Inflammatory macrophage treated with lipopolysaccharide for 1 hour (primary cell): Measurements from ENCODE around the gene NUDT10.
"Not testable (repeated sequence)": the region's sequence is repeated elsewhere in the genome, so short reads cannot be mapped to it uniquely, and the experiment has no call there.

Experiments
- DNase-seq, 2 donors: peaks; one replicate each; pipeline ENCODE4 v3.0.0-alpha.2; 2020 to 2022

Gene NUDT10

DNA sequence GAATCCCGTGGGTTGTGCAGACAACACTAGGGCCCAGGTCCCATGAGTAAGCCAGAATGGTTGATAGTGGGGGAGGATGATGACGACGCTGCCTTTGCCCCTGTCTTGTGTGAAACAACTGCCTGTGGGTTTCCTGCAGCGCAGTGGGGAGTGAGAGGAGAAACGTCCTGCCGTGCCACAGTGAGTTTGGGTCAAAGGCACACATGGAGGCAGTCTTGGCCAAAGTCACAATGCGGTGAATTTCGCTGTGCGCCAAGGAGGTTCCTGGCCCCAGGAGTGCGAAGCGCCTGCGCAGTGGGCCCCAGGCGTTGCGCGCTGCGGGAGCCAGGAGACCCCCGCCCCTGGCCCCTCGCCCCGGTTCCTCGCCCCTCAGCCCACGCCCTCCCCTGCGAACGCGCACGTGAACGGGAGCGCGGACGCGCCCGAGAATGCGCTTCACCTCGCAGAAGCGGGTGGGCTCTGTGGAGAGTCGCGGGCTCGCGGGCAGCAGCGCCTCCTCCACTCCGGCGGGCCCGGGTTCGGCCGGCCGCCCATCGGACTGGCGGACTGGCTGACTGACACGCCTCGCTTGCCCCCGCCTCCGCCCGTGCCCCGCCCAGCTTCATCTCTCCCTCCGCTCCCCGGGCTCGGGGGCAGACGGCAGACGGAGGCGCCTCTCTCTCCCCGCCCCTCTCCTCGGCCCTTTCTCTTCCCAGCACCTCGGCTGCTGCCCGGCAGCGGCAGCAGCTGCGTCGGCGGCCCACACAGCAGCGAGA is at the start of gene NUDT10:
TSS of gene NUDT10 (plus strand) at position 635 of the 755 bp plus-strand sequence. CDS start 144 bp downstream, outside the sequence.
- no peak for DNase-seq

DNA sequence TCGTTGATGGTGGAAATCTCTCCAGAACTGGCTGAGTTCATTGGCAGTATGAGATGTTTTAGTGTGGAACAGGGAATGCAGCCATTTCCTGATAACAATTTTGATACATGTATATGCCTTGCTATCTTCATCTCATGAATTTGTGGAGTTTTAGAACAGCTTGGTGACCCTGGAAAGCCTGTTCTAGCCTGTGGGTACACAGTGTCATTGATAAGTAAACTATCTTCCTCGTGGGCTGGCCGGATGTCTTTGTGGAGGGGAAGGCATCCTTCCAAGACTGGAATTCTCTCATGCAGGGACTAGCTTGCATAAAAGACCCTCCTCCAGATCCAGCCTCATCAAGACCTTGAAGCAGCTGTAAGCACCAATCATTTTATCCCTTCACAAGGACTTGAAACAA is 40.2 kb upstream of the NUDT10 start:
- DNase-seq: no peak

DNA sequence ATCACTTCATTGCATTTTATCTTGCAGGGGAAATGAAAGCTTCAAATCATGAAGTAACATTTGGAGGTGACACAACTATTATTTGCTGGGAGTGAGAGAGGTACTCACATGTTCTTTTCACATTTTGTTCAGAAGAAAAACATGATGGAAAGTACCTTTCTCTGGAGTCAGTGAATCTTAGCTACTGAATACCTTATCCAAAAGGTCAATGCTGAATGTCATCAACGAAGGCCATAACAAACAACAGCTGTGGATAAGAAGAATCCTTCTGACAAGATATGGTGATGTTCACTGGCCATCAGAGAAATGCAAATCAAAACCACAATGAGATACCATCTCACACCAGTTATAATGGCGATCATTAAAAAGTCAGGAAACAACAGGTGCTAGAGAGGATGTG is 36.5 kb upstream of the NUDT10 start:
- no peak for DNase-seq

DNA sequence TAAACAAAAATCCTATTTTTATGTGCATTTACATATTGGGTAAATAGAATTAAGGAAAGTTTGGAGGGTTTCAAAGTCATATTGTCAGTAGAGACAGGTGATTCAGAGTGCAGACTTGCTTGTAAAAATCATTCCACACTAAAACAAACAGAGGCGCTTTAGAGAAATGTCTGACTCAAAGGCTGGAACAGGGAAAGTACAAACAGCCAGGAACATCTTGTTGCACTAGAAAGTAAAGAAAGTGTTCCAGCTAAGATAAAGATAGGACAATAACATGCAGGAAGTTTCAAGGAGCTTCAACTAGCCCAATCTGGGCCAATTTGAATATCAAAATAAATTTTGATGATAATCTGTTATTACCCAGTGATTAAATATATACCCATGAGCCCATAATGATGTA is 16.4 kb upstream of the NUDT10 start:
- no peak for DNase-seq

DNA sequence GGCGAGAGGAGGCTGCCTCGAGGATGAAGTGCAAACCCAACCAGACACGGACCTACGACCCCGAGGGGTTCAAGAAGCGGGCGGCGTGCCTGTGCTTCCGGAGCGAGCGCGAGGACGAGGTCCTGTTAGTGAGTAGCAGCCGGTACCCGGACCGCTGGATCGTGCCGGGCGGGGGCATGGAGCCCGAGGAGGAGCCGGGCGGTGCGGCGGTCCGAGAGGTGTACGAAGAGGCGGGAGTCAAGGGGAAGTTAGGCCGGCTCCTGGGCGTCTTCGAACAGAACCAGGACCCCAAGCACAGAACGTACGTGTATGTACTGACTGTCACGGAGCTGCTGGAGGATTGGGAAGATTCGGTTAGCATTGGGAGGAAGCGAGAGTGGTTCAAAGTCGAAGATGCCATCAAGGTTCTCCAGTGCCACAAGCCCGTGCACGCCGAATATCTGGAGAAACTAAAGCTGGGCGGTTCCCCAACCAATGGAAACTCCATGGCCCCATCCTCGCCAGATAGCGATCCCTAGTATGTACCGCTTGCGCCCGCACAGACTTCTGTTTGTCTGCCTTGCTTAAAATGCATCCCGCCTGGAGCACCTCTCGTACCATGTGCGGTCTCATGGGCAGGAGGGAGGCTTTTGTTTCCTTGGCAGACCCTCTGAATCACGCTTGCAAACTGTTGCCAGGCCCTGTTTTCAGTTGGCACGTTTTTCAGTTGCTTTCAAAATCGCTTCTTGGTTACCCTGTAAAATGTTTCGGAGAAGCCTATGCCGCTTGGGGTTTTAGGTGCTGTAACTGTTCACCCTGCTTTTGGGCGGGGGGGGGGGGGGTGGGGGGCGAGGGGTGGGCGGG is 542 bp downstream of the NUDT10 start:
- not testable (repeated sequence) for DNase-seq

DNA sequence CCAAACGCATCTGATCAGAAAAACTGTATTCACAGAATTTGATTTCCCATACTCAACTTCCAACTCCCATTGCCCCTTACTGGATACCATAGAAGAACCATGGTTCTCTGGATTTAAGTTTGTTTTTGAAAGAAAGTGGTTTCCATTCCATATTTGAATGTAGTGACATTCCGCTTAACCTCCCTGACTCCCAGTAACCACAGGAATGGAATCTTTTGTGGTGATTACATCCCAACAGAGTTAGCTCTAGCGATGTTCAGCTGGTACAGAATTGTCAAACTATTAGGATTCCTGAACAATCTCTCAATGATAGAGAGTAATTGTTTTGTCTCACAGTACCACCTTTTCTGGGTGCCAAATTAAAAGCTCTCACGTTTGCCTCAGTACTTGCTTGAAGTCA is 1.7 kb downstream of the NUDT10 start:
- no peak for DNase-seq

DNA sequence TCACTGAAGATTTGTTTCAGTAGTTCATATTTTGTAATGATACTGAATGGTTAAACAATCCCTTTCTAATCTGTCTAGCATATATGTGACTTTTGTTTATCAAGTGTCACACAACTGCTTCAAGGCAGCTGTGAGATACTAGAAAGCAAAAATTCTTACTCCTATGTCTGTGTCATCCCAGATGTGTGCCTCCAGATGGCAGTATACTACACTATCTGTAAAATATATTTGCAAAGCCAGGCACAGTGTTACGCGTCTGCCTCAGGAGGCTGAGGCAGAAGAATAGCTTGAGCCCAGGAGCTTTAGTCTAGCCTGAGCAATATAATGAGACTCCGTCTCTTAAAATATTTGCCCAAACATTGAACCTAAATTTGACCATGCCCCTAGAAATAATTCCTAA is 4.0 kb downstream of the NUDT10 start:
- DNase-seq: no peak

DNA sequence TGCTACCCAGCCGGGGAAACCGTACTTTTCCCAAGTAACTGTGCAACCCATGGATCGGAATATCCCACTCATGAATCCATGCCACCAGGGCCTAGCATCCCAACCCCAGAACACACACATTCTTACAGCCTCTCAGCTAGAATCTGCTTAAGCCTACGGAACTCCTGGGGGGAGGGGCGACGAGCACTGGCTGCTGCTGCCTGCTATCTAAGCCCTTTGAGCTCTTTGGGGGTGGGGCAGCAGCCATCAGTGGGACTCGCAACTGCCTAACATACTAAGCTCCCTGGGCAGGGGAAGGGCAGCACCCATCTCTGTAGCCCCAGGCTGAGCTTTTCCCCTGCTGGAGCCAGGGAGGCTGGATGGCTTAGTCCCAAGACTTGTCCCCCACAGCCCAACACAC is 28.6 kb downstream of the NUDT10 start:
- DNase-seq: no peak

DNA sequence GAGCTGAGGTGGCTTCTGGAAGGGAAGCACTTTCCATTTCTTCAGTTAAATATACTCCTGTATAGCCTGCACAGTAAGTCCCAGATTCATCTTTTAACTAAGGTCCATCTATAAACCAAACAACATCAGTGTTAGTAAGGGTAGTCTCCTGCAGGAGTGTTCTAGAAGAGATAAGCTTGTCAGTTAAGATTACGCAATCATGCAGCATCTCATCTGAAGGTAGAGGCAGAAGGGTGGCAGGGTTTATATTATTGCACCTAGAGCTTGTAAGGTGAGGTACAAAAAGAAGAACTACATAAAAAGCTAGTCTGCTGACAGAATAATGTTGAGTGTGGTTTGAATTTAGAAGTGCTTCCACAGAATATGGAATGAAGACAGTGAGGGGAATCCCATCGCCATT is 44.0 kb downstream of the NUDT10 start:
- no peak for DNase-seq
